Adipose tissue (tissue), 3 donors: ENCODE measurements around the gene TNNC1. TPM values are rescaled to one million over a fixed set of nuclear protein-coding genes. Genes with fewer than 3 reads are reported as not detected.

Experiments
- H3K27ac ChIP-seq: one replicate; pipeline ENCODE4 v1.5.1; 2013; ENCODE audit warnings: low read depth, low read length
- WGBS, 3 donors: extraction: QIAGEN DNeasy Blood & Tissue Kit; methylation state at CpG; one replicate each; pipeline ENCODE4 v1.1.7; 2013; 5-methylcytosine and 5-hydroxymethylcytosine counted together
- polyA plus RNA-seq, 3 donors: library from polyadenylated mRNA; stranded (reverse); fragments of 200-250 nt; gene quantifications; one replicate each; pipeline ENCODE4 v1.2.3, GENCODE V29; 2013
- donor health status: healthy with polysubstance abuse.
- donor health status: Bipolar disorder and iron deficiency.
- donor health status: healthy.

TNNC1 gene
- polyA plus RNA-seq, 3 donors = 1.1 to 14.8 (median 11.6) TPM

- no peak overlapping the region for H3K27ac ChIP-seq
- WGBS, 3 donors = 91 to 92% (median 92%) methylated on average over 3 of the region's 3 CpGs
Measured at GRCh38 chr3:52415800-52416199, 38.0 kb downstream of the TNNC1 start.

- no peak overlapping the region for H3K27ac ChIP-seq
- 89 to 95% (median 90%) methylated on average over 8 of the region's 8 CpGs for WGBS, 3 donors
Measured at GRCh38 chr3:52408466-52408865, 45.4 kb downstream of the TNNC1 start.

GRCh38 chr3:52407779-52408178 lies 46.1 kb downstream of the TNNC1 start:
- H3K27ac ChIP-seq = no peak overlapping the region
- WGBS, 3 donors = 78 to 93% (median 90%) methylated on average over 3 of the region's 3 CpGs

GRCh38 chr3:52406791-52407510 lies 46.9 kb downstream of the TNNC1 start:
- WGBS, 3 donors = 93 to 95% (median 94%) methylated on average over 20 of the region's 20 CpGs
- no peak overlapping the region for H3K27ac ChIP-seq

- 80 to 94% (median 89%) methylated on average over 9 to 11 of the region's 11 CpGs for WGBS, 3 donors
- no peak overlapping the region for H3K27ac ChIP-seq
Measured at GRCh38 chr3:52406231-52406661, 47.6 kb downstream of the TNNC1 start.

- WGBS, 3 donors = 90 to 96% (median 91%) methylated on average over 4 of the region's 4 CpGs
Measured at GRCh38 chr3:52405601-52406110, 48.2 kb downstream of the TNNC1 start.

GRCh38 chr3:52405066-52405465 lies 48.8 kb downstream of the TNNC1 start:
- WGBS, 3 donors = 93 to 95% (median 94%) methylated on average over 6 of the region's 6 CpGs
- no peak overlapping the region for H3K27ac ChIP-seq

More at GRCh38 chr3:52405601-52406110, 48.2 kb downstream of the TNNC1 start:
- no peak overlapping the region for H3K27ac ChIP-seq

GRCh38 chr3:52404391-52404790 lies 49.5 kb downstream of the TNNC1 start:
- H3K27ac ChIP-seq = no peak overlapping the region
- 93 to 94% (median 94%) methylated on average over 10 of the region's 10 CpGs for WGBS, 3 donors

- H3K27ac ChIP-seq = no peak overlapping the region
- 86 to 92% (median 86%) methylated on average over 3 of the region's 3 CpGs for WGBS, 3 donors
Measured at GRCh38 chr3:52403955-52404354, 49.9 kb downstream of the TNNC1 start.

- H3K27ac ChIP-seq = no peak overlapping the region
- 92 to 94% (median 94%) methylated on average over 19 of the region's 19 CpGs for WGBS, 3 donors
Measured at GRCh38 chr3:52403271-52403841, 50.5 kb downstream of the TNNC1 start.

- WGBS, 3 donors = 88 to 93% (median 89%) methylated on average over 11 of the region's 11 CpGs
- H3K27ac ChIP-seq = no peak overlapping the region
Measured at GRCh38 chr3:52402706-52403270, 51.1 kb downstream of the TNNC1 start.

- H3K27ac ChIP-seq = no peak overlapping the region
- 91 to 96% (median 93%) methylated on average over 16 of the region's 16 CpGs for WGBS, 3 donors
Measured at GRCh38 chr3:52402101-52402521, 51.7 kb downstream of the TNNC1 start.

- 94 to 100% (median 94%) methylated on average over 1 of the region's 1 CpG for WGBS, 3 donors
- no peak overlapping the region for H3K27ac ChIP-seq
Measured at GRCh38 chr3:52401551-52401950, 52.3 kb downstream of the TNNC1 start.

Other genes starting within 250 kb of the TNNC1 start
- gene TLR9, start 228.4 kb downstream of the TNNC1 start, polyA plus RNA-seq = under 1 TPM; 0.08 to 0.22 (median 0.15) TPM
- gene TWF2, start 214.9 kb downstream of the TNNC1 start, polyA plus RNA-seq = 10 to 100 TPM; 20.0 to 58.3 (median 51.4) TPM
- 10 to 100 TPM in 2 of 3 donors, 1 to 10 TPM in 1; 6.0 to 31.8 (median 18.1) TPM for gene PPM1M, start 208.3 kb downstream of the TNNC1 start, polyA plus RNA-seq
- gene WDR82, start 175.4 kb downstream of the TNNC1 start, polyA plus RNA-seq = 10 to 100 TPM; 16.3 to 44.0 (median 40.5) TPM
- 100 to 1,000 TPM in 1 of 3 donors, 10 to 100 TPM in 1, 1 to 10 TPM in 1; 9.3 to 111 (median 37.8) TPM for gene GLYCTK, start 166.2 kb downstream of the TNNC1 start, polyA plus RNA-seq
- gene DNAH1, start 137.7 kb downstream of the TNNC1 start, polyA plus RNA-seq = 10 to 100 TPM in 1 of 3 donors, 1 to 10 TPM in 2; 2.4 to 10.7 (median 8.0) TPM
- 10 to 100 TPM; 32.2 to 55.4 (median 54.9) TPM for gene BAP1, start 44.0 kb downstream of the TNNC1 start, polyA plus RNA-seq
- gene PHF7, start 43.4 kb downstream of the TNNC1 start, polyA plus RNA-seq = 1 to 10 TPM; 4.6 to 9.8 (median 5.5) TPM
- 10 to 100 TPM in 2 of 3 donors, 1 to 10 TPM in 1; 7.7 to 92.8 (median 49.7) TPM for gene SEMA3G, start 8.9 kb downstream of the TNNC1 start, polyA plus RNA-seq
- 10 to 100 TPM; 27.5 to 46.8 (median 41.2) TPM for gene NISCH, start 1.6 kb upstream of the TNNC1 start, polyA plus RNA-seq
- gene STAB1, start 41.3 kb upstream of the TNNC1 start, polyA plus RNA-seq = 100 to 1,000 TPM in 2 of 3 donors, 10 to 100 TPM in 1; 22.6 to 199 (median 166) TPM
- 10 to 100 TPM; 10.8 to 42.7 (median 30.3) TPM for gene NT5DC2, start 79.8 kb upstream of the TNNC1 start, polyA plus RNA-seq
- gene UQCC5, start 82.6 kb upstream of the TNNC1 start, polyA plus RNA-seq = 10 to 100 TPM; 11.3 to 34.4 (median 21.4) TPM
- 10 to 100 TPM in 2 of 3 donors, 1 to 10 TPM in 1; 8.1 to 20.9 (median 15.3) TPM for gene PBRM1, start 231.9 kb upstream of the TNNC1 start, polyA plus RNA-seq
- 10 to 100 TPM; 46.8 to 87.4 (median 67.3) TPM for gene GNL3, start 232.0 kb upstream of the TNNC1 start, polyA plus RNA-seq